ENCODE results near the gene CWC27.

The CWC27 gene

GRCh38 chr5:64788156-64788555 is 19.4 kb downstream of the CWC27 start (continued):
- TF ChIP-seq, protein P1, sequence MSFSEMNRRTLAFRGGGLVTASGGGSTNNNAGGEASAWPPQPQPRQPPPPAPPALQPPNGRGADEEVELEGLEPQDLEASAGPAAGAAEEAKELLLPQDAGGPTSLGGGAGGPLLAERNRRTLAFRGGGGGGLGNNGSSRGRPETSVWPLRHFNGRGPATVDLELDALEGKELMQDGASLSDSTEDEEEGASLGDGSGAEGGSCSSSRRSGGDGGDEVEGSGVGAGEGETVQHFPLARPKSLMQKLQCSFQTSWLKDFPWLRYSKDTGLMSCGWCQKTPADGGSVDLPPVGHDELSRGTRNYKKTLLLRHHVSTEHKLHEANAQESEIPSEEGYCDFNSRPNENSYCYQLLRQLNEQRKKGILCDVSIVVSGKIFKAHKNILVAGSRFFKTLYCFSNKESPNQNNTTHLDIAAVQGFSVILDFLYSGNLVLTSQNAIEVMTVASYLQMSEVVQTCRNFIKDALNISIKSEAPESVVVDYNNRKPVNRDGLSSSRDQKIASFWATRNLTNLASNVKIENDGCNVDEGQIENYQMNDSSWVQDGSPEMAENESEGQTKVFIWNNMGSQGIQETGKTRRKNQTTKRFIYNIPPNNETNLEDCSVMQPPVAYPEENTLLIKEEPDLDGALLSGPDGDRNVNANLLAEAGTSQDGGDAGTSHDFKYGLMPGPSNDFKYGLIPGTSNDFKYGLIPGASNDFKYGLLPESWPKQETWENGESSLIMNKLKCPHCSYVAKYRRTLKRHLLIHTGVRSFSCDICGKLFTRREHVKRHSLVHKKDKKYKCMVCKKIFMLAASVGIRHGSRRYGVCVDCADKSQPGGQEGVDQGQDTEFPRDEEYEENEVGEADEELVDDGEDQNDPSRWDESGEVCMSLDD (tag by site-specific recombination; IDR thresholded peaks at IDR 0.05) = no peak
- TF ChIP-seq PRDM1 (tag by site-specific recombination; IDR thresholded peaks at IDR 0.05) = no peak
- TF ChIP-seq ZNF660 (tag by site-specific recombination; IDR thresholded peaks at IDR 0.05) = no peak

- Histone ChIP-seq H3K36me3 (ENCODE audit: control insufficient read depth in 2 of 2, insufficient read depth in 1 of 2, low read length in 2 of 2) (peaks cover 0 to 9% of the 10 kb centered on the region in 2 experiments; a peak in 1 of 3 replicates), H3K9me3 (ENCODE audit: control insufficient read depth, insufficient read depth, low read depth, low read length) (no peaks in the 10 kb centered on the region), H3K4me3 (ENCODE audit: low read depth, low read length) (no peak overlapping the region), H3K27ac (ENCODE audit: extremely low read depth, low read depth, low read length) (no peak overlapping the region), H3K4me1 (ENCODE audit: control insufficient read depth, insufficient read depth, low read length) (peaks cover 13% of the 10 kb centered on the region)
- ChIA-PET POLR2A (no interaction called here), CTCF (interaction anchor here (1.2 to 3.0 kb wide), 2 partner anchors 21 to 154 kb away, joined by 4 to 13 read pairs; no protein-coding TSS in a partner anchor)
- TF ChIP-seq, protein P2, sequence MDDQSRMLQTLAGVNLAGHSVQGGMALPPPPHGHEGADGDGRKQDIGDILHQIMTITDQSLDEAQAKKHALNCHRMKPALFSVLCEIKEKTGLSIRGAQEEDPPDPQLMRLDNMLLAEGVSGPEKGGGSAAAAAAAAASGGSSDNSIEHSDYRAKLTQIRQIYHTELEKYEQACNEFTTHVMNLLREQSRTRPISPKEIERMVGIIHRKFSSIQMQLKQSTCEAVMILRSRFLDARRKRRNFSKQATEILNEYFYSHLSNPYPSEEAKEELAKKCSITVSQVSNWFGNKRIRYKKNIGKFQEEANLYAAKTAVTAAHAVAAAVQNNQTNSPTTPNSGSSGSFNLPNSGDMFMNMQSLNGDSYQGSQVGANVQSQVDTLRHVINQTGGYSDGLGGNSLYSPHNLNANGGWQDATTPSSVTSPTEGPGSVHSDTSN (CRISPR knock-in tag; IDR thresholded peaks at IDR 0.05) = no peak
- TF ChIP-seq ZNF248 (tag by site-specific recombination; IDR thresholded peaks at IDR 0.05) (no peak), SETDB1 (IDR thresholded peaks at IDR 0.05; ENCODE audit: insufficient read length, low read length) (no peak), ZNF558 (tag by site-specific recombination; IDR thresholded peaks at IDR 0.05) (no peak), ZNF76 (tag by site-specific recombination; IDR thresholded peaks at IDR 0.05; ENCODE audit: borderline replicate concordance, low read depth) (no peak), ZNF704 (tag by site-specific recombination; IDR thresholded peaks at IDR 0.05) (no peak), ZNF174 (tag by site-specific recombination; IDR thresholded peaks at IDR 0.05) (no peak)
- TF ChIP-seq, protein P3, sequence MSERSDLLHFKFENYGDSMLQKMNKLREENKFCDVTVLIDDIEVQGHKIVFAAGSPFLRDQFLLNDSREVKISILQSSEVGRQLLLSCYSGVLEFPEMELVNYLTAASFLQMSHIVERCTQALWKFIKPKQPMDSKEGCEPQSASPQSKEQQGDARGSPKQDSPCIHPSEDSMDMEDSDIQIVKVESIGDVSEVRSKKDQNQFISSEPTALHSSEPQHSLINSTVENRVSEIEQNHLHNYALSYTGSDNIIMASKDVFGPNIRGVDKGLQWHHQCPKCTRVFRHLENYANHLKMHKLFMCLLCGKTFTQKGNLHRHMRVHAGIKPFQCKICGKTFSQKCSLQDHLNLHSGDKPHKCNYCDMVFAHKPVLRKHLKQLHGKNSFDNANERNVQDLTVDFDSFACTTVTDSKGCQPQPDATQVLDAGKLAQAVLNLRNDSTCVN (tag by site-specific recombination; optimal IDR thresholded peaks at IDR 0.05) = no peak
Measured at GRCh38 chr5:64789457-64789856, 20.7 kb downstream of the CWC27 start.

GRCh38 chr5:64790210-64790609 is 21.5 kb downstream of the CWC27 start:
- TF ChIP-seq ZNF473 (tag by site-specific recombination; IDR thresholded peaks at IDR 0.05) = no peak
- TF ChIP-seq ZNF404 (tag by site-specific recombination; IDR thresholded peaks at IDR 0.05) = no peak
- TF ChIP-seq ZNF510 (tag by site-specific recombination; IDR thresholded peaks at IDR 0.05; ENCODE audit: insufficient replicate concordance) = no peak
- TF ChIP-seq ZNF621 (tag by site-specific recombination; IDR thresholded peaks at IDR 0.05) = no peak
- no peak for TF ChIP-seq ZNF518A (tag by site-specific recombination; conservative IDR thresholded peaks at IDR 0.05; ENCODE audit: low read depth)
- no peak for TF ChIP-seq ZFP3 (tag by site-specific recombination; IDR thresholded peaks at IDR 0.05; ENCODE audit: low read depth)
- TF ChIP-seq ZNF416 (tag by site-specific recombination; IDR thresholded peaks at IDR 0.05) = no peak
- TF ChIP-seq ZNF658 (tag by site-specific recombination; IDR thresholded peaks at IDR 0.05) = no peak
- no peak for TF ChIP-seq ZBTB7A (tag by site-specific recombination; IDR thresholded peaks at IDR 0.05; ENCODE audit: low read depth)
- no peak for TF ChIP-seq EGR2 (tag by site-specific recombination; IDR thresholded peaks at IDR 0.05; ENCODE audit: low read depth)
- peaks cover 14% of the 10 kb centered on the region for H3K4me1 ChIP-seq (ENCODE audit: control insufficient read depth, insufficient read depth, low read length)
- H3K27ac ChIP-seq (ENCODE audit: extremely low read depth, low read depth, low read length) = no peak overlapping the region
- ChIA-PET CTCF (no interaction called here), POLR2A (no interaction called here)
- peaks cover 0 to 9% of the 10 kb centered on the region in 2 experiments; a peak in 2 of 3 replicates for H3K36me3 ChIP-seq (ENCODE audit: control insufficient read depth in 2 of 2, insufficient read depth in 1 of 2, low read length in 2 of 2)
- no peak overlapping the region for H3K4me3 ChIP-seq (ENCODE audit: low read depth, low read length)
- no peaks in the 10 kb centered on the region for H3K9me3 ChIP-seq (ENCODE audit: control insufficient read depth, insufficient read depth, low read depth, low read length)
